Activated CD4-positive, alpha-beta T cell treated with anti-CD3 and anti-CD28 coated beads for 1 hour (primary cell): ENCODE measurements around the gene PITPNM1.

ENCODE experiments used
- DNase-seq: peaks from one replicate; pipeline ENCODE4 v3.0.0-alpha.2; 2020

The PITPNM1 gene

GRCh38 chr11:67502328-67502979, 2.7 kb downstream of the PITPNM1 start:
- no peak for DNase-seq

- no peak for DNase-seq
Observed at GRCh38 chr11:67501854-67502253, 3.3 kb downstream of the PITPNM1 start.

- DNase-seq: no peak
Observed at GRCh38 chr11:67500831-67501715, 4.1 kb downstream of the PITPNM1 start.

GRCh38 chr11:67500484-67500821, 4.7 kb downstream of the PITPNM1 start:
- no peak for DNase-seq

DNA sequence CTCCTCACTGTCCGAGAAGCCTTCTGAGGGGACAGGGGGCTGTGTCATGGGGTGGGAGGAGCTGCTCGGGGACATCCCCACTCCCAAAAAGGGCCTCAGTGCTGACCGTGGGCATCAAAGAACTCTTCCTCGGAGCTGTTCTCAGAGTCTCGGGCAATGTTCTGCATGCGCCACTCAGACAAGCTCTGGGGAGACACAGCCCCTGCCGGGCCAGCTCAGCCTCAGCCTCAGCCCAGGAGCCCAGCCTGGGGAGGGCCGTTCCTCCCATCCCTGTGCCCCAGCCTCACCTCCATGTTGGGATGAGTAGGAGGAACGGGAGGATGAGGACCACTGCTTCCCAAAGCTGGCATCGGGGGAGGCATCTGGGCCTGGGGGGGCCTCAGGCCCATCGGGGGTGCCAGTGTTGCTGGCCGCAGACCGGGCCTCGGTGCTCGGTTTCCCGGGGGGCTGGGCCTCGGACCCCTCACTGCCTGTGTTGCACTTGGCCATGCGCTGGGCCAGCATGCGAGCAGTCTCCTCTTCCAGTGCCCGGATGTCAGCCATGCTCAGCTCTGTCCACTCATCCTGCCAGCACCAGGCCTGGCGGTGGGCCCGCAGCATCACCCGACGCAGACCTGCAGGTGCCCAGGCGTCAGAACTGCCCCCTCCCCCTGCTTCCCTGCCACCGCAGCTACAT, 5.2 kb downstream of the PITPNM1 start:
- DNase-seq: no peak

DNA sequence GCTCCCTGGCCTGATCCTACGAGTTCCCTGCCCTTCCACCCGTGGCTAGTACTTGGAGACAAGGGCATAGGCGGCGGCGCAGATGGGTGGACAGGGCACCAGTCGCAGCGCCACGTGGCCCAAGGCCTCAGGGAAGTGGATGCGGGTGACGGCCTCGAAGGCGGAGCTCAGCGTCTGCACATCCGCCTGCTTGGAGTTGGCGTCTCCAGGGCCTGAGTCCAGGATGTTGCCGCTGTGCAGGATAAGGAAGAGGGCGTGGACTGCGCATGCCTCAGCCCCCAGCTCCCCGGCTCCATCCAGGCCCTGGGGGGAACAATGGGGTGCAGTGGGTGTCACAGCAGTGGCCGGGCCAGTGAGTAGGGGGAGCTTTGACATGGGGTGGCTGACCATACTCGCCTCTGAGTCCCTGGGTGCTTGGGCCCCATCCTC, 6.6 kb downstream of the PITPNM1 start:
- DNase-seq: no peak

DNA sequence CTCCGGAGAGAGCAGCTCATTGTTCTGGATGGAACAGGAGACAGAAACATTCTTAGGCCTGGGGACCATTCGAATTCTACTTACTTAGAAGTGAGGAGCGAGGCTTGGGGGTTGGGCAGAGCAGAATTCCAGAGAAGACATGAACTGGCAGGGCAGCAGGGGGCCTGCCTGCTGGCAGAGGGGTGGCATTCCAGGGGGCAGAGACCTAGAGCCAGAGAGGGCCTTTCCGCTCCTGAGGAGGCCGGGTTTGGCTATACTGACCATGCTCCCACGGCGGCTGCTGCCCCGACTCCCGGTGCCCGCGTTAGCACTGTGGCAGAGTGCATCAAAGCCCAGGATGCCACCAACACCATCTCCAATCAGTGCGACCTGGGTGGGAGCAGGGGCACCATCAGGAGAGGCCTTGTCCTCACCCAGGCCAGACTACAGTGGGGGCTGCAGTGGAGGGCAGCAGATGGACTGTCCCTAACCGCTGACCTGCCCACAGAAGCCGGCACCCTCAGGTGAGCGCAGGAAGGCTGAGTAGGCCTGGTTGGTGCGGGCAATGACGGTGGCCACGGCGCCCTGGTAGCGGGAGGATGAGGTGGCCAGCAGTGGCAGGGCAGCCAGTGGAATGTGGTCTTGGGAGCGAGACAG, 7.4 kb downstream of the PITPNM1 start:
- no peak for DNase-seq

DNA sequence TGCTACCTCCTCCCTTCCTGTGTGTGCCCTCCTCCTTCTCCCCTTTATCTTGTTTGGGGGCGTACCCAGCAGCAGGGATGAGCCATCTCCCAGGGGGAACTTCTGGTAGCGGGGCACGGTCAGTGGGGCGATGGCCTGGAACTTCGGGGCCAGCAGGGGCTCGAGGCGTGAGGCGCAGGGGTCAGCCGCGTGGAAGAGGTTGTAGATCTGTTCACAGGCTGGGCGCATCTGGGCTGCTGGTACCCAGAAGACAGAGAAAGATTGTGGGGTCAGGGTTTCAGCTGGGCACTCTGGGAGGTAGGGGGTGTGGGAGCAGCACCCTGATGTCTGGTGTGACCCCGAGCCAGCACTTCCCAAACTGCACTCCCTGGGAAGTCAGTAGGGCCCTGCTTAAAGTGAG, 9.1 kb downstream of the PITPNM1 start:
- DNase-seq: no peak

DNA sequence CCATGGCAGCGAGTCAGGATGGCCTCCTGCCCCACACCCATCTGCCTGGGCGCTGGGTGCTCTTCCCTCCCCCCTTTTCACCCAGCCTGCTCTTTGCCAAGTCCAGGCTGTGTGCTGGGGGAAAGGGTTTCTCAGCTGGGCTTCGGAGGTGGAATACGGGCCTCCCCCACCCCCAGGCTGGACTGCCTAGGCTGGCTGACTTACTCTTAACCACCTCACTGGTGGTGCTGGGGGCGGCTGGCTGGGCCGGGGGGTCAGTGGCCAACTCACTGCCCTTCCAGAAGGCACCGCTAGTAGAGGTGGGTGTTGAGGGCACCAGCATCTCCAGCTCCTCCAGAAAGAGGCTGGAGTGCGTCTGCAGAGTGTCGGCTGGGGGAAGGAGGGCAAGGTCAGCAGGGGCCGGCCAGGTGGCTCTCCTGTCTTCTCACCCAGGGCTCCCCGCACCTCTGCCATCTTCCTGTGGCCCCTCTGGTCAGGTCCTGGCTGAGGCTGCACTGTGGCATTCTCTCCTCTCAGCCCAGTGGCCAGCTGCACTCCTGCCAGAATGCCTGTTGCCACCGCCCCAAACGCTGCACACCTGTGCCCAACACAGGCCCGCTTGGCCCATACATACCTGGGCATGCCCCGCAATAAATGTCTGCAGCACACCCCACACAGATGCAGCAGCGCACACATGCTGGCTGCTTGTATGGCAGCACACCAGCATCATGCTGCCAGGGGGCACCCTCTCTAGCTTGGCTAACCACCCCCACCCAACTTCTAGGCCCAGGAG, 9.7 kb downstream of the PITPNM1 start:
- no peak for DNase-seq

GRCh38 chr11:67494371-67495233, 10.6 kb downstream of the PITPNM1 start:
- DNase-seq: no peak

- no peak for DNase-seq
Observed at GRCh38 chr11:67493548-67494370, 11.4 kb downstream of the PITPNM1 start.

GRCh38 chr11:67492801-67493547, 12.2 kb downstream of the PITPNM1 start:
- no peak for DNase-seq

DNA sequence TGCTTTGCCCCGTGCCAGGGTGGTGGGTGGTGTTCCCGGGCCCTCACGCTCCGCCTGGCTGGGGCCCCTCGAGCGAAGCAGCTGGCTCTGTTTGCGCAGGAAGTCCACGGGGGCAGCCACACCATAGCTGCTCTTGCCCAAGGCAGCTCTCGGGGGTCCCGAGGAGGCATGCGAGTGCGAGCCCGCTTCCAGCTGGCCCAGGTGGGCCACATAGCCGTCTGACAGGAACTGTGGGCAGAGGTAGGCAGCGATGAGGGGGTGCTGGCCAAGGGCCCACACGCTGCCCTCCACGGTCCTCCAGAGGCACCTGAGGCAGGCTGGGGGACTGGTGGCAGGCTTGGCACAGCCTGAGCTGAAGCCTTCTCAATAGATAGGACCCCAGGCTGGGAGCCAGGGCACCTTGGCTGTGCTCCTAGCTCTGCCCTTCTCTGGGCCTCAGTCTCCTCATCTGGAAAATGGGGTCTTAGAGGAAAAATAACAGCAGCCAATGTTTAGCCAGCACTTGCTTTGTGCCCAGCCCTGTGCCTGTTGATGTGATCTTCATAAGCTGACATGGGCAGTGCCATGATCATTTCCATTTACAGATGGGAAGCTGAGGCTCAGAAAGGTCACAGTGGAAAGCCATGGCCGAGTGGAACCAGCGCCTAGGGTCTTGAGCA, 13.0 kb downstream of the PITPNM1 start:
- DNase-seq: no peak

GRCh38 chr11:67491276-67492068, 13.7 kb downstream of the PITPNM1 start:
- no peak for DNase-seq

DNA sequence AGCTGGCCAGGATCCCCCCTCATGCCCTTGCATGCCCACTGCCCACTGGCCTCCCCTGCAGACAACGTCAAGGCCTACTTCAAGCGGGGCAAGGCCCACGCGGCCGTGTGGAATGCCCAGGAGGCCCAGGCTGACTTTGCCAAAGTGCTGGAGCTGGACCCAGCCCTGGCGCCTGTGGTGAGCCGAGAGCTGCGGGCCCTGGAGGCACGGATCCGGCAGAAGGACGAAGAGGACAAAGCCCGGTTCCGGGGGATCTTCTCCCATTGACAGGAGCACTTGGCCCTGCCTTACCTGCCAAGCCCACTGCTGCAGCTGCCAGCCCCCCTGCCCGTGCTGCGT, 14.5 kb downstream of the PITPNM1 start:
- DNase-seq: no peak

DNA sequence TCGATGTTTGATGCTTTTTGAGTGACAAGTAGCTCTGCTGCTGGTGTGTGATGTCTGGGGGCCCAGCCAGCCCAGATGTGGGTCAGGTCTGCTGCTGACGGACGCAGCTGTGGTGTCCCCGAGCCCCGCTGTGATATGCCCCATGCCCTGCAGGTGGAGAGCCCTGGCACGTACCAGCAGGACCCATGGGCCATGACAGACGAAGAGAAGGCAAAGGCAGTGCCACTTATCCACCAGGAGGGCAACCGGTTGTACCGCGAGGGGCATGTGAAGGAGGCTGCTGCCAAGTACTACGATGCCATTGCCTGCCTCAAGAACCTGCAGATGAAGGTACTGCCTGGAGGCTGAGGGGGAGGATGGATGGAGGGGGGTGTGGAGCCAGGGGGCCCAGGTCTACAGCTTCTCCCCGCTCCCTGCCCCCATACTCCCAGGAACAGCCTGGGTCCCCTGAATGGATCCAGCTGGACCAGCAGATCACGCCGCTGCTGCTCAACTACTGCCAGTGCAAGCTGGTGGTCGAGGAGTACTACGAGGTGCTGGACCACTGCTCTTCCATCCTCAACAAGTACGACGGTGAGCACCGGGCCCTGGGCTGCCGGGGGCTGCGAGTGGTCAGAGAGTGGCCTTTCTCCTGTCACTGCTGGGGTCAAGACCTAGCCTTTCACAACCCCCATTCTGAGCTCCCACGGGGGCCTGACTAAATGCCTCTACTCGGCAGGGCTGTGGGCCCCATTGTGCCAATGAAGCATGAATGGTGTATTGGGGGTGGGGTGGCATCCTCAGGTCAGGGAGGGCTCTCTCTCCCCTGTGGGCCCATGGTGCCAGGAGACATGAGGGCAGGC, 15.1 kb downstream of the PITPNM1 start:
- no peak for DNase-seq

DNA sequence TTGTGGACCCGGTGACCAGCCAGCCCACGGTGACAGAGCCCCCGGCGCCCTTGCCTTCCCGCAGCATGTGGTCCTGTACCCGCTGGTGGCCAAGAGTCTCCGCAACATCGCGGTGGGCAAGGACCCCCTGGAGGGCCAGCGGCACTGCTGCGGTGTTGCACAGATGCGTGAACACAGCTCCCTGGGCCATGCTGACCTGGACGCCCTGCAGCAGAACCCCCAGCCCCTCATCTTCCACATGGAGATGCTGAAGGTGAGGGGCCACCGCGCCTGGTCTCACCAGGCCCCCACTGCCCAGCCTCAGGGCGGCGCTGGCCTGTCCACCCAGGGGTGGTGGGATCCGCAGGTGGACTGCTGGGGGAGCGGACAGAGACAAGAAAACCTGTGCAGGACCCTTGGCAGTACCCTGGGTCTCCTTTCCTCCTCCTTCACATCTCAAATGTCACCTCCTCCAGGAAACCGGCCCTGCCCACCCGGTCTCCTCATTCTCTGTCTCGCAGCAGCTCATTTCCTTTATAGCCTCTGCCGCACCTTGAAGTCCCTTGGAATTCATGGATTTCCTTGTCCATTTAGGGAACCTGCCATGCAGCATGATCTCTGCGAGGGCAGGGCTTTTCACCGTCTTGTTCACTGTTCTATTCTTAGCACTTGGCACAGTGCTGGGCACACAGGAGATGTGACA, 15.8 kb downstream of the PITPNM1 start:
- no peak for DNase-seq
